Transverse colon (tissue), 3 donors: ENCODE measurements around the gene POC1B.

Source experiments
- EP300 ChIP-seq: sonication (generic); formaldehyde crosslinking; IDR thresholded peaks from one replicate; pipeline ENCODE4 v1.6.1; 2017; ENCODE audit warnings: antibody characterized with exemption, low read depth
- POLR2A ChIP-seq: fragments of 450-650 bp; IDR thresholded peaks from one replicate; pipeline ENCODE4 v1.6.1; 2016; ENCODE audit warnings: antibody characterized with exemption, mild to moderate bottlenecking, moderate library complexity
- TF ChIP-seq, protein P1 (sequence below), 5 experiments: fragments of 200-600 bp in 3 of 5; fragments of 450-650 bp in 2 of 5; sonication (generic) in 3 of 5; IDR thresholded peaks; 1 replicate in 2 of 5; 2 replicates in 3 of 5; pipeline ENCODE4 v1.5.1; 2016 to 2017; ENCODE audit warnings: antibody characterized with exemption in 5 of 5, inconsistent platforms in 3 of 5, mild to moderate bottlenecking in 2 of 5, moderate library complexity in 1 of 5

DNA sequence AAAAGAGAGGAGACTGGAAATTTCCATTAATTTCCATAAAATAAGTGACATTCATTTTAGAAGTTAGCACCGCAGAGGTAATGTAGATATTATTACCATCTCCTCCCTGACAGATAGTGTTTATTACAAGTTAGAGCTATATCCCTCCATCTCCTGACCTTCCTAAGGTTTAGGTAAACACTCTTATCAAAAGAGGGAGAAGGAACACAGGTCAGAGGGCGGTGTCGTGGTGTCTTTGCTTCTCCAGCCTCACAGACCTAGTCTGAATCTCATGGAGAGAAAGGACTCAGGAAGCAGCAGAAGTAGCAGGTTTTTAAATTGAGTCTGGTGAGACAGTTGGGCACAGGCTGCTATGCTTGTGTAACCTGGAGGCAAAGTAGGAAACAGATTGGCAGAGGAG, 11.5 kb upstream of the POC1B start:
- TF ChIP-seq, protein P1, sequence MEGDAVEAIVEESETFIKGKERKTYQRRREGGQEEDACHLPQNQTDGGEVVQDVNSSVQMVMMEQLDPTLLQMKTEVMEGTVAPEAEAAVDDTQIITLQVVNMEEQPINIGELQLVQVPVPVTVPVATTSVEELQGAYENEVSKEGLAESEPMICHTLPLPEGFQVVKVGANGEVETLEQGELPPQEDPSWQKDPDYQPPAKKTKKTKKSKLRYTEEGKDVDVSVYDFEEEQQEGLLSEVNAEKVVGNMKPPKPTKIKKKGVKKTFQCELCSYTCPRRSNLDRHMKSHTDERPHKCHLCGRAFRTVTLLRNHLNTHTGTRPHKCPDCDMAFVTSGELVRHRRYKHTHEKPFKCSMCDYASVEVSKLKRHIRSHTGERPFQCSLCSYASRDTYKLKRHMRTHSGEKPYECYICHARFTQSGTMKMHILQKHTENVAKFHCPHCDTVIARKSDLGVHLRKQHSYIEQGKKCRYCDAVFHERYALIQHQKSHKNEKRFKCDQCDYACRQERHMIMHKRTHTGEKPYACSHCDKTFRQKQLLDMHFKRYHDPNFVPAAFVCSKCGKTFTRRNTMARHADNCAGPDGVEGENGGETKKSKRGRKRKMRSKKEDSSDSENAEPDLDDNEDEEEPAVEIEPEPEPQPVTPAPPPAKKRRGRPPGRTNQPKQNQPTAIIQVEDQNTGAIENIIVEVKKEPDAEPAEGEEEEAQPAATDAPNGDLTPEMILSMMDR (IDR thresholded peaks at IDR 0.05): no peak
- no peak for TF ChIP-seq POLR2A
- TF ChIP-seq EP300: no peak
